HEK293 (cell line): Measurements from ENCODE around the gene CCR5AS.

Experiments
- CTCF ChIA-PET: fragments of 350-600 bp; formaldehyde crosslinking; extraction: SDS; loops from one replicate; lab custom pipeline; 2021; ENCODE audit warnings: antibody characterized with exemption; lab: Yijun Ruan, JAX
- POLR2A ChIA-PET: fragments of 300-600 bp; formaldehyde crosslinking; extraction: SDS; loops from one replicate; lab custom pipeline; 2020; ENCODE audit warnings: antibody characterized with exemption, inconsistent platforms; lab: Yijun Ruan, JAX
- H3K27ac ChIP-seq: fragments of 200-500 bp; sonication (Bioruptor generic); 2 replicates; pipeline ENCODE4 v1.5.1; 2014; ENCODE audit warnings: low read depth, low read length, control low read depth, inconsistent platforms; ENCODE audit errors: extremely low read depth
- H3K36me3 ChIP-seq, 2 experiments: fragments of 200-500 bp in 1 of 2; sonication (Bioruptor generic) in 1 of 2; 1 replicate in 1 of 2; 2 replicates in 1 of 2; pipeline ENCODE4 v1.5.1; 2014 to 2017; ENCODE audit warnings: inconsistent platforms in 2 of 2, low read length in 2 of 2; ENCODE audit not compliant: control insufficient read depth in 2 of 2, insufficient read depth in 1 of 2
- H3K4me1 ChIP-seq: fragments of 200-500 bp; sonication (Bioruptor generic); 2 replicates; pipeline ENCODE4 v1.5.1; 2014; ENCODE audit warnings: mild to moderate bottlenecking, low read length, inconsistent platforms; ENCODE audit not compliant: control insufficient read depth, insufficient read depth
- H3K4me3 ChIP-seq: 2 replicates; pipeline ENCODE4 v1.5.1; 2011; ENCODE audit warnings: low read depth, mild to moderate bottlenecking, control low read depth, low read length, moderate library complexity
- H3K9me3 ChIP-seq: fragments of 200-500 bp; sonication (Bioruptor generic); 2 replicates; pipeline ENCODE4 v1.5.1; 2014; ENCODE audit warnings: low read depth, low read length, inconsistent platforms; ENCODE audit not compliant: control insufficient read depth, insufficient read depth
- ATF2 ChIP-seq: fragments of 450-650 bp; formaldehyde crosslinking; IDR thresholded peaks from 2 replicates; pipeline ENCODE4 v1.5.1; 2016; ENCODE audit warnings: missing biosample characterization, missing genetic modification characterization, low read depth
- EGR2 ChIP-seq: fragments of 450-650 bp; formaldehyde crosslinking; IDR thresholded peaks from 2 replicates; pipeline ENCODE4 v1.5.1; 2016; ENCODE audit warnings: low read depth, missing biosample characterization, missing genetic modification characterization
- KLF7 ChIP-seq: fragments of 450-650 bp; formaldehyde crosslinking; IDR thresholded peaks from 2 replicates; pipeline ENCODE4 v1.5.1; 2016; ENCODE audit warnings: missing biosample characterization, missing genetic modification characterization, borderline replicate concordance
- REPIN1 ChIP-seq: fragments of 450-650 bp; formaldehyde crosslinking; IDR thresholded peaks from 2 replicates; pipeline ENCODE4 v1.5.1; 2017; ENCODE audit warnings: missing biosample characterization, missing genetic modification characterization, low read depth
- SP7 ChIP-seq: fragments of 450-650 bp; formaldehyde crosslinking; IDR thresholded peaks from 2 replicates; pipeline ENCODE4 v1.5.1; 2016; ENCODE audit warnings: missing biosample characterization, missing genetic modification characterization
- TCF7L2 ChIP-seq: IDR thresholded peaks from 2 replicates; pipeline ENCODE4 v1.6.1; 2011; ENCODE audit warnings: low read depth, mild to moderate bottlenecking, inconsistent platforms, low read length, moderate library complexity, borderline replicate concordance
- ZNF112 ChIP-seq: fragments of 450-650 bp; formaldehyde crosslinking; IDR thresholded peaks from 2 replicates; pipeline ENCODE4 v1.5.0; 2017; ENCODE audit warnings: missing biosample characterization, missing genetic modification characterization
- ZNF23 ChIP-seq: fragments of 450-650 bp; formaldehyde crosslinking; IDR thresholded peaks from 2 replicates; pipeline ENCODE4 v1.5.1; 2016; ENCODE audit warnings: missing biosample characterization, missing genetic modification characterization, borderline replicate concordance
- ZNF391 ChIP-seq: fragments of 450-650 bp; formaldehyde crosslinking; IDR thresholded peaks from 2 replicates; pipeline ENCODE4 v1.5.1; 2016; ENCODE audit warnings: low read depth, missing biosample characterization, missing genetic modification characterization, borderline replicate concordance
- ZNF48 ChIP-seq: fragments of 450-650 bp; formaldehyde crosslinking; IDR thresholded peaks from 2 replicates; pipeline ENCODE4 v1.5.1; 2016; ENCODE audit warnings: missing biosample characterization, missing genetic modification characterization
- ZNF488 ChIP-seq: fragments of 450-650 bp; formaldehyde crosslinking; IDR thresholded peaks from 2 replicates; pipeline ENCODE4 v1.5.1; 2016; ENCODE audit warnings: missing biosample characterization, missing genetic modification characterization
- ZNF501 ChIP-seq: fragments of 450-650 bp; formaldehyde crosslinking; IDR thresholded peaks from 2 replicates; pipeline ENCODE4 v1.5.1; 2016; ENCODE audit warnings: missing biosample characterization, missing genetic modification characterization
- ZNF561 ChIP-seq: fragments of 450-650 bp; IDR thresholded peaks from 2 replicates; pipeline ENCODE4 v1.5.1; 2018; ENCODE audit warnings: missing biosample characterization, missing genetic modification characterization, borderline replicate concordance
- ZNF600 ChIP-seq: fragments of 450-650 bp; formaldehyde crosslinking; IDR thresholded peaks from 2 replicates; pipeline ENCODE4 v1.5.1; 2016; ENCODE audit warnings: missing biosample characterization, missing genetic modification characterization
- ZNF645 ChIP-seq: fragments of 450-650 bp; formaldehyde crosslinking; IDR thresholded peaks from 2 replicates; pipeline ENCODE4; 2016; ENCODE audit warnings: missing biosample characterization, missing genetic modification characterization
- ZSCAN16 ChIP-seq: fragments of 450-650 bp; formaldehyde crosslinking; IDR thresholded peaks from 2 replicates; pipeline ENCODE4 v1.5.1; 2016; ENCODE audit warnings: missing biosample characterization, missing genetic modification characterization
- ZSCAN30 ChIP-seq: fragments of 450-650 bp; IDR thresholded peaks from 2 replicates; pipeline ENCODE4 v1.5.1; 2018; ENCODE audit warnings: missing biosample characterization, mild to moderate bottlenecking, missing genetic modification characterization, moderate library complexity
- TF ChIP-seq, protein P1 (sequence below): fragments of 450-650 bp; formaldehyde crosslinking; IDR thresholded peaks from 2 replicates; pipeline ENCODE4 v1.5.1; 2017; ENCODE audit warnings: missing biosample characterization, missing genetic modification characterization
- TF ChIP-seq, protein P2 (sequence below): fragments of 450-650 bp; formaldehyde crosslinking; IDR thresholded peaks from 2 replicates; pipeline ENCODE4 v1.5.1; 2016; ENCODE audit warnings: missing biosample characterization, missing genetic modification characterization

CCR5AS gene

DNA sequence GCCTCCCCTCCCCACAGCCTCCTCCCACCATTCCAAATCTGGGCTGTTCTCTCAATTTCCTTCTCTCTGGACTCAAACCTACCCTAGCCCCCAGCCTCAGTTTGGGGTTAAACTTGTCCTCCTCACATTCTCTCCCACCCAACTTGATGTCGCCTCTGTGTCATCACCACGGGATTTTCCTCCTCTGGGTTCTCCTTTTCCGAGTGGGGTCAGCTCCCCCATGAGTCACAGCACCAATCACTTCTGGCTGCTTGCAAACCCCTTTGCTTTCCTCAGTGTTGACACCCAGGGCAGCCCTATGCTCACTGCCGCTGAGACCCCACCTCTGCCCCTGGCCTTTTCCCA, 451 bp downstream of the CCR5AS start:
- ChIA-PET CTCF (no interaction called here), POLR2A (no interaction called here)
- Histone ChIP-seq H3K36me3 (no peaks in the 10 kb centered on the region), H3K27ac (no peak overlapping the region), H3K4me1 (no peaks in the 10 kb centered on the region), H3K9me3 (no peaks in the 10 kb centered on the region), H3K4me3 (no peak overlapping the region)
- TF ChIP-seq ZNF600 = no peak
- TF ChIP-seq TCF7L2 = no peak
- 0 out of 2 replicates have a peak, but pooled peaks have one; percentile 24 for TF ChIP-seq EGR2
- no peak for TF ChIP-seq REPIN1 (tag by site-specific recombination)
- TF ChIP-seq ZNF23 (tag by site-specific recombination) = no peak
- no peak for TF ChIP-seq SP7 (tag by site-specific recombination)
- TF ChIP-seq KLF7 (tag by site-specific recombination) = no peak
- no peak for TF ChIP-seq ZSCAN16 (tag by site-specific recombination)

- Histone ChIP-seq H3K9me3 (no peaks in the 10 kb centered on the region), H3K4me1 (no peaks in the 10 kb centered on the region), H3K27ac (no peak overlapping the region), H3K4me3 (no peak overlapping the region), H3K36me3 (no peaks in the 10 kb centered on the region)
- TF ChIP-seq ZNF488 (tag by site-specific recombination) (no peak), ZSCAN30 (tag by site-specific recombination) (no peak), ZNF112 (tag by site-specific recombination) (no peak), ATF2 (tag by site-specific recombination) (no peak), ZNF561 (tag by site-specific recombination) (no peak), ZNF645 (tag by site-specific recombination) (no peak), ZNF501 (no peak), ZNF391 (tag by site-specific recombination) (no peak), ZNF48 (no peak)
- TF ChIP-seq, protein P1, sequence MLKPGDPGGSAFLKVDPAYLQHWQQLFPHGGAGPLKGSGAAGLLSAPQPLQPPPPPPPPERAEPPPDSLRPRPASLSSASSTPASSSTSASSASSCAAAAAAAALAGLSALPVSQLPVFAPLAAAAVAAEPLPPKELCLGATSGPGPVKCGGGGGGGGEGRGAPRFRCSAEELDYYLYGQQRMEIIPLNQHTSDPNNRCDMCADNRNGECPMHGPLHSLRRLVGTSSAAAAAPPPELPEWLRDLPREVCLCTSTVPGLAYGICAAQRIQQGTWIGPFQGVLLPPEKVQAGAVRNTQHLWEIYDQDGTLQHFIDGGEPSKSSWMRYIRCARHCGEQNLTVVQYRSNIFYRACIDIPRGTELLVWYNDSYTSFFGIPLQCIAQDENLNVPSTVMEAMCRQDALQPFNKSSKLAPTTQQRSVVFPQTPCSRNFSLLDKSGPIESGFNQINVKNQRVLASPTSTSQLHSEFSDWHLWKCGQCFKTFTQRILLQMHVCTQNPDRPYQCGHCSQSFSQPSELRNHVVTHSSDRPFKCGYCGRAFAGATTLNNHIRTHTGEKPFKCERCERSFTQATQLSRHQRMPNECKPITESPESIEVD (tag by site-specific recombination) = no peak
- TF ChIP-seq, protein P2, sequence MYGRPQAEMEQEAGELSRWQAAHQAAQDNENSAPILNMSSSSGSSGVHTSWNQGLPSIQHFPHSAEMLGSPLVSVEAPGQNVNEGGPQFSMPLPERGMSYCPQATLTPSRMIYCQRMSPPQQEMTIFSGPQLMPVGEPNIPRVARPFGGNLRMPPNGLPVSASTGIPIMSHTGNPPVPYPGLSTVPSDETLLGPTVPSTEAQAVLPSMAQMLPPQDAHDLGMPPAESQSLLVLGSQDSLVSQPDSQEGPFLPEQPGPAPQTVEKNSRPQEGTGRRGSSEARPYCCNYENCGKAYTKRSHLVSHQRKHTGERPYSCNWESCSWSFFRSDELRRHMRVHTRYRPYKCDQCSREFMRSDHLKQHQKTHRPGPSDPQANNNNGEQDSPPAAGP = no peak
- CTCF ChIA-PET = no interaction called here
- POLR2A ChIA-PET = no interaction called here
Observed at GRCh38 chr3:46405301-46406019, 1.4 kb downstream of the CCR5AS start.
